ENCODE results near the gene NCOR1. TPM values are rescaled to one million over a fixed set of nuclear protein-coding genes. Genes with fewer than 3 reads are reported as not detected.

Gene NCOR1
- total and polyA plus RNA-seq, 2 of the 8 experiments (the other 6 are each of a cell fraction or from before 2014, with no cell fraction given): 65.4 to 142 TPM

DNA sequence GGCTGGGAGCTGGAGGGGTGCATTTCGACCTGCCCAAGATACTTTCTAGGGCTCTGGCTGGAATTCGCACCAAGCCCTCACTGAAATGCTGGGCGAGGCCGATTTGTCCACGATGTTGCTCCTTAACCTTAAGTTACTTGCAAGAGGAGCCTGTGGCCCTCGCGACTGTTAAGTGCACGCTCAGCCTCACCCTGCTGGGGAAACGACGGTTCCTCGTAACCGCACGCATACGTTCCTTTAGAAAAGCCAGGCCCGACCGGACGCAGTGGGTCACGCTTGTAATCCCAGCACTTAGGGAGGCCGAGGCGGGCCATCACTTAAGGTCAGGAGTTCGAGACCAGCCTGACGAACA lies 607 bp upstream of the NCOR1 start:
- Histone ChIP-seq H2AFZ (ENCODE audit: low read length) (peak overlapping the region; percentile 73; the same call in 1 of the 2 replicates), H3K14ac (ENCODE audit: insufficient read length) (no peak overlapping the region), H3K23ac (ENCODE audit: insufficient read length) (no peak overlapping the region), H2BK12ac (ENCODE audit: low read depth, low read length) (0 out of 2 replicates have a peak overlapping the region, but pooled peaks have one; percentile 18), H2BK5ac (ENCODE audit: low read depth, low read length) (peak overlapping the region; percentile 91), H3K79me1 (ENCODE audit: low read depth, low read length) (no peaks in the 10 kb centered on the region), H2BK20ac (ENCODE audit: low read length) (no peak overlapping the region; the same call in 1 of the 2 replicates), H3K4me2 (ENCODE audit: insufficient read depth in 1 of 2, low read depth in 2 of 2, low read length in 2 of 2) (peak overlapping the region; percentile 80 to 90), H4K8ac (ENCODE audit: extremely low read depth, insufficient read depth, low read length) (peak overlapping the region; percentile 98), H3K18ac (ENCODE audit: extremely low read depth, low read length) (peak overlapping the region; percentile 96), H2BK15ac (ENCODE audit: low read length) (no peak overlapping the region), H2AK5ac (ENCODE audit: low read depth, low read length) (no peak overlapping the region; the same call in 1 of the 2 replicates), H3K4ac (replicated peaks; ENCODE audit: insufficient read length, low read depth, low read length) (no peak overlapping the region), H4K20me1 (replicated peaks in 1 of 2; ENCODE audit: control insufficient read depth in 1 of 2, insufficient read depth in 2 of 2, low read length in 2 of 2) (peaks cover 0 to 3% of the 10 kb centered on the region in 2 experiments), H4K5ac (ENCODE audit: insufficient read length, low read depth, low read length) (peak overlapping the region; percentile 68), H3K4me3 (ENCODE audit: extremely low read depth in 1 of 4, insufficient read depth in 2 of 4, low read depth in 3 of 4, low read length in 4 of 4) (peak overlapping the region; percentile 80 to 92 (median 90)), H3K27me3 (replicated peaks in 1 of 4; ENCODE audit: control insufficient read depth in 3 of 4, extremely low read depth in 1 of 4, insufficient read depth in 3 of 4, low read length in 3 of 4) (no peaks in the 10 kb centered on the region), H3K9ac (replicated peaks in 1 of 4; ENCODE audit: extremely low read depth in 1 of 4, low read depth in 3 of 4, low read length in 3 of 4) (peak overlapping the region; percentile 41 to 95 (median 77); a peak in 6 of 7 replicates), H3K56ac (replicated peaks; ENCODE audit: insufficient read length, low read depth, low read length) (peak overlapping the region; percentile 81), H3K9me3 (ENCODE audit: insufficient read depth in 2 of 2, low read depth in 1 of 2, low read length in 1 of 2) (no peaks in the 10 kb centered on the region), H4K91ac (replicated peaks; ENCODE audit: insufficient read length, low read length) (peak overlapping the region; percentile 81), H2BK120ac (replicated peaks; ENCODE audit: low read depth, low read length) (no peak overlapping the region), H3K23me2 (ENCODE audit: low read depth, low read length) (peaks cover 9% of the 10 kb centered on the region), H3K27ac (ENCODE audit: low read depth, low read length) (peak overlapping the region; percentile 95), H3K4me1 (replicated peaks in 1 of 4; ENCODE audit: control insufficient read depth in 3 of 4, insufficient read depth in 4 of 4, low read length in 3 of 4) (peaks cover 0 to 6% (median 2%) of the 10 kb centered on the region in 4 experiments; a peak in 5 of 7 replicates), H3K79me2 (ENCODE audit: control insufficient read depth in 1 of 2, insufficient read depth in 2 of 2, low read length in 2 of 2) (peaks cover 27 to 71% of the 10 kb centered on the region in 2 experiments), H3K36me3 (ENCODE audit: control insufficient read depth in 2 of 4, insufficient read depth in 4 of 4, low read length in 3 of 4) (no peaks in the 10 kb centered on the region)
- DNase-seq (ENCODE audit: low read depth in 1 of 2, low spot score in 2 of 2) (no peak), FAIRE-seq (no peak)
- ChIA-PET POLR2A (ENCODE audit: partially characterized antibody) (interaction anchor here (0.6 to 4.8 kb wide), 21 partner anchors 10 to 222 kb away, joined by 3 to 46 read pairs (median 4); partner anchors contain the start of genes CENPV, TTC19 and ZSWIM7), CTCF (ENCODE audit: partially characterized antibody) (interaction anchor here (1.2 kb wide), 1 partner anchor 10 kb away, joined by 4 read pairs; no protein-coding TSS in a partner anchor)
- 35% methylated on average over 22 of the region's 22 CpGs; no CpG with 5 or more reads in 1 of the 2 experiments for WGBS, 2 experiments (ENCODE audit: extremely low coverage in 1 of 2, insufficient coverage in 1 of 2, insufficient read length in 1 of 2, insufficient replicate concordance in 2 of 2, low coverage in 1 of 2, low lambda C conversion rate in 2 of 2, missing lambda C conversion rate in 1 of 2)
- TF ChIP-seq TBP (IDR thresholded peaks at IDR 0.05; ENCODE audit: low read depth, low read length) (0 out of 2 replicates have a peak, but pooled peaks have one; percentile 3), CEBPB (IDR thresholded peaks at IDR 0.05; ENCODE audit: low read depth, low read length) (no peak), TAF7 (optimal IDR thresholded peaks at IDR 0.05; ENCODE audit: borderline replicate concordance, low read depth, low read length) (no peak), SRF (IDR thresholded peaks at IDR 0.05; ENCODE audit: low read depth, low read length) (no peak), CREB1 (IDR thresholded peaks at IDR 0.05) (0 out of 2 replicates have a peak, but pooled peaks have one; percentile 21), CHD1 (IDR thresholded peaks at IDR 0.05; ENCODE audit: low read depth, low read length) (no peak), PHF8 (conservative IDR thresholded peaks at IDR 0.05; ENCODE audit: low read depth, low read length) (no peak)
- TF ChIP-seq, protein P1, sequence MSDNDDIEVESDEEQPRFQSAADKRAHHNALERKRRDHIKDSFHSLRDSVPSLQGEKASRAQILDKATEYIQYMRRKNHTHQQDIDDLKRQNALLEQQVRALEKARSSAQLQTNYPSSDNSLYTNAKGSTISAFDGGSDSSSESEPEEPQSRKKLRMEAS (IDR thresholded peaks at IDR 0.05): no peak
